Calu3 (cell line): ENCODE data around the gene GNA12. TPM values are rescaled to one million over a fixed set of nuclear protein-coding genes. Genes with fewer than 3 reads are reported as not detected.

Experiments
- BruUV-seq: library from RNA; stranded (reverse); fragments of 400-500 nt; replicated peaks from 2 replicates; lab custom pipeline; 2021; lab: Mats Ljungman, UMichigan
- CTCF ChIA-PET: fragments of 300-600 bp; sonication (Branson Sonifier 250); formaldehyde crosslinking; loops from one replicate; lab custom pipeline; 2022; ENCODE audit warnings: antibody characterized with exemption; lab: Charles Lee
- DNase-seq: peaks from one replicate; pipeline ENCODE4 v3.0.0; 2022
- H3K27ac Mint-ChIP-seq: one replicate; pipeline ENCODE4 v1.8.0; 2022; ENCODE audit warnings: mixed read lengths; ENCODE audit not compliant: unreplicated experiment
- H3K27me3 Mint-ChIP-seq: one replicate; pipeline ENCODE4 v1.8.0; 2022; ENCODE audit warnings: mixed read lengths; ENCODE audit not compliant: unreplicated experiment
- H3K36me3 Mint-ChIP-seq: one replicate; pipeline ENCODE4 v1.8.0; 2022; ENCODE audit warnings: mild to moderate bottlenecking, moderate library complexity, mixed read lengths; ENCODE audit not compliant: insufficient read depth, unreplicated experiment
- H3K4me1 Mint-ChIP-seq: one replicate; pipeline ENCODE4 v1.8.0; 2022; ENCODE audit warnings: mild to moderate bottlenecking, low read depth, mixed read lengths; ENCODE audit not compliant: unreplicated experiment
- H3K4me3 Mint-ChIP-seq: one replicate; pipeline ENCODE4 v1.8.0; 2022; ENCODE audit warnings: mild to moderate bottlenecking, low read depth, moderate library complexity, mixed read lengths; ENCODE audit not compliant: unreplicated experiment
- H3K9me3 Mint-ChIP-seq: one replicate; pipeline ENCODE4 v1.8.0; 2022; ENCODE audit warnings: low read depth, mixed read lengths; ENCODE audit not compliant: unreplicated experiment
- CTCF ChIP-seq: fragments of 200-600 bp; IDR thresholded peaks from one replicate; pipeline ENCODE4 v1.8.0; 2022; ENCODE audit warnings: antibody characterized with exemption; ENCODE audit not compliant: unreplicated experiment
- intact Hi-C: fragments of 100-400 bp; cut with micrococcal nuclease; formaldehyde crosslinking; loops from one replicate; pipeline ENCODE4 v1.10.0; 2022; ENCODE audit not compliant: unreplicated experiment
- total RNA-seq: library from RNA; stranded (reverse); gene quantifications from 2 replicates; pipeline ENCODE4 v1.2.3, GENCODE V29; 2022

Gene GNA12
- total RNA-seq, 1 experiment from 2014 or later: 78.3 TPM

- no TSS peak for BruUV-seq
- Mint-ChIP-seq H3K27me3 (no peaks in the 10 kb centered on the region), H3K27ac (no peak overlapping the region), H3K4me1 (peaks cover 31% of the 10 kb centered on the region), H3K4me3 (no peak overlapping the region), H3K36me3 (no peaks in the 10 kb centered on the region), H3K9me3 (no peaks in the 10 kb centered on the region)
- intact Hi-C loops: no loop called here
- TF ChIP-seq CTCF: no peak
- DNase-seq: no peak
- CTCF ChIA-PET: no interaction called here
These were observed 67.7 kb downstream of the GNA12 start for GRCh38 chr7:2776401-2776800.

GRCh38 chr7:2775785-2776184 lies 68.3 kb downstream of the GNA12 start:
- intact Hi-C loops: no loop called here
- H3K27me3 Mint-ChIP-seq: no peaks in the 10 kb centered on the region
- no peaks in the 10 kb centered on the region for H3K9me3 Mint-ChIP-seq
- no peak overlapping the region for H3K27ac Mint-ChIP-seq
- CTCF ChIA-PET: no interaction called here
- no peak overlapping the region for H3K4me3 Mint-ChIP-seq
- no peak for TF ChIP-seq CTCF
- no peak for DNase-seq
- H3K36me3 Mint-ChIP-seq: no peaks in the 10 kb centered on the region
- no TSS peak for BruUV-seq
- H3K4me1 Mint-ChIP-seq: peaks cover 31% of the 10 kb centered on the region

- H3K27me3 Mint-ChIP-seq: no peaks in the 10 kb centered on the region
- no peak for TF ChIP-seq CTCF
These were observed 68.7 kb downstream of the GNA12 start for GRCh38 chr7:2775376-2775775.

GRCh38 chr7:2774935-2775334 lies 69.2 kb downstream of the GNA12 start:
- Mint-ChIP-seq H3K9me3 (no peaks in the 10 kb centered on the region), H3K27ac (no peak overlapping the region), H3K4me1 (peaks cover 31% of the 10 kb centered on the region), H3K4me3 (no peak overlapping the region), H3K36me3 (peaks cover 6% of the 10 kb centered on the region), H3K27me3 (no peaks in the 10 kb centered on the region)
- CTCF ChIA-PET: no interaction called here
- TF ChIP-seq CTCF: no peak
- no peak for DNase-seq
- BruUV-seq: no TSS peak
- intact Hi-C loops: no loop called here

More at GRCh38 chr7:2775376-2775775, 68.7 kb downstream of the GNA12 start:
- CTCF ChIA-PET: no interaction called here
- Mint-ChIP-seq H3K36me3 (peaks cover 4% of the 10 kb centered on the region), H3K4me3 (no peak overlapping the region), H3K9me3 (no peaks in the 10 kb centered on the region), H3K4me1 (peaks cover 31% of the 10 kb centered on the region), H3K27ac (no peak overlapping the region)
- no peak for DNase-seq
- BruUV-seq: no TSS peak
- intact Hi-C loops: no loop called here

- peaks cover 31% of the 10 kb centered on the region for H3K4me1 Mint-ChIP-seq
- CTCF ChIA-PET: no interaction called here
- no TSS peak for BruUV-seq
These were observed 69.8 kb downstream of the GNA12 start for GRCh38 chr7:2774280-2774679.

More at GRCh38 chr7:2774280-2774679, 69.8 kb downstream of the GNA12 start:
- no peaks in the 10 kb centered on the region for H3K27me3 Mint-ChIP-seq
- intact Hi-C loops: no loop called here
- DNase-seq: peak; percentile 37
- no peak overlapping the region for H3K4me3 Mint-ChIP-seq
- no peak overlapping the region for H3K27ac Mint-ChIP-seq
- H3K36me3 Mint-ChIP-seq: peaks cover 6% of the 10 kb centered on the region
- H3K9me3 Mint-ChIP-seq: no peaks in the 10 kb centered on the region
- no peak for TF ChIP-seq CTCF
